Chondrocyte (in vitro differentiated cells): ENCODE measurements around the gene PAK1. TPM values are rescaled to one million over a fixed set of nuclear protein-coding genes. Genes with fewer than 3 reads are reported as not detected.

Experiments
- DNase-seq: peaks from one replicate; pipeline ENCODE4 v3.0.0; 2021; ENCODE audit warnings: mixed read lengths, low spot score
- H3K27ac Mint-ChIP-seq: one replicate; pipeline ENCODE4 v1.8.0; 2021; ENCODE audit warnings: mild to moderate bottlenecking, moderate library complexity, mixed read lengths; ENCODE audit not compliant: unreplicated experiment
- H3K27me3 Mint-ChIP-seq: 2 replicates; pipeline ENCODE4 v1.8.0; 2021; ENCODE audit warnings: low read depth, mixed read lengths
- H3K36me3 Mint-ChIP-seq: 2 replicates; pipeline ENCODE4 v1.8.0; 2021; ENCODE audit warnings: low read depth, mixed read lengths
- H3K4me1 Mint-ChIP-seq: 2 replicates; pipeline ENCODE4 v1.8.0; 2021; ENCODE audit warnings: low read depth, mild to moderate bottlenecking, mixed read lengths
- H3K4me3 Mint-ChIP-seq: one replicate; pipeline ENCODE4 v1.8.0; 2021; ENCODE audit warnings: mild to moderate bottlenecking, moderate library complexity, mixed read lengths; ENCODE audit not compliant: unreplicated experiment
- H3K9me3 Mint-ChIP-seq: 2 replicates; pipeline ENCODE4 v1.8.0; 2021; ENCODE audit warnings: low read depth, mixed read lengths
- CTCF ChIP-seq: fragments of 200-600 bp; sonication (generic); IDR thresholded peaks from 2 replicates; pipeline ENCODE4 v1.5.0; 2021; ENCODE audit warnings: antibody characterized with exemption, mild to moderate bottlenecking, moderate library complexity
- total RNA-seq: library from RNA; stranded (reverse); gene quantifications from 3 replicates; pipeline ENCODE4 v1.2.1, GENCODE V29; 2021

Gene PAK1
- total RNA-seq, 1 donor from 2014 or later = 28.2 TPM

- no peak for DNase-seq
- no peaks in the 10 kb centered on the region for H3K36me3 Mint-ChIP-seq
- H3K27me3 Mint-ChIP-seq = peaks cover 4% of the 10 kb centered on the region
- H3K4me3 Mint-ChIP-seq = no peak overlapping the region
- TF ChIP-seq CTCF = no peak
- H3K9me3 Mint-ChIP-seq = no peaks in the 10 kb centered on the region
- no peak overlapping the region for H3K27ac Mint-ChIP-seq
- no peaks in the 10 kb centered on the region for H3K4me1 Mint-ChIP-seq
Measured at GRCh38 chr11:77467233-77467632, 6.7 kb downstream of the PAK1 start.

- H3K27ac Mint-ChIP-seq = no peak overlapping the region
- peaks cover 3% of the 10 kb centered on the region for H3K27me3 Mint-ChIP-seq
- peaks cover 5% of the 10 kb centered on the region for H3K4me1 Mint-ChIP-seq
- H3K36me3 Mint-ChIP-seq = no peaks in the 10 kb centered on the region
- no peak for TF ChIP-seq CTCF
- DNase-seq = no peak
- H3K4me3 Mint-ChIP-seq = no peak overlapping the region
- no peaks in the 10 kb centered on the region for H3K9me3 Mint-ChIP-seq
Measured at GRCh38 chr11:77457340-77457739, 16.6 kb downstream of the PAK1 start.

- Mint-ChIP-seq H3K9me3 (no peaks in the 10 kb centered on the region), H3K36me3 (no peaks in the 10 kb centered on the region), H3K27me3 (peaks cover 3% of the 10 kb centered on the region), H3K27ac (no peak overlapping the region), H3K4me3 (no peak overlapping the region), H3K4me1 (peaks cover 5% of the 10 kb centered on the region)
- TF ChIP-seq CTCF = no peak
- DNase-seq = no peak
Measured at GRCh38 chr11:77455740-77456139, 18.2 kb downstream of the PAK1 start.

GRCh38 chr11:77454867-77455655, 18.8 kb downstream of the PAK1 start:
- Mint-ChIP-seq H3K4me3 (no peak overlapping the region), H3K36me3 (no peaks in the 10 kb centered on the region), H3K9me3 (no peaks in the 10 kb centered on the region), H3K4me1 (peaks cover 5% of the 10 kb centered on the region), H3K27ac (no peak overlapping the region), H3K27me3 (peaks cover 3% of the 10 kb centered on the region)
- DNase-seq = no peak
- no peak for TF ChIP-seq CTCF

GRCh38 chr11:77450227-77450626, 23.7 kb downstream of the PAK1 start:
- Mint-ChIP-seq H3K36me3 (no peaks in the 10 kb centered on the region), H3K9me3 (no peaks in the 10 kb centered on the region), H3K4me3 (no peak overlapping the region), H3K4me1 (peaks cover 6% of the 10 kb centered on the region), H3K27me3 (no peaks in the 10 kb centered on the region), H3K27ac (no peak overlapping the region)
- DNase-seq = no peak
- no peak for TF ChIP-seq CTCF
